ENCODE results near the gene LEPROT.

LEPROT gene

GRCh38 chr1:65434255-65434654, 13.8 kb downstream of the LEPROT start:
- no peaks in the 10 kb centered on the region for H3K79me2 ChIP-seq
- H3K36me3 ChIP-seq (ENCODE audit: control insufficient read depth, insufficient read depth, low read length) = no peaks in the 10 kb centered on the region
- TF ChIP-seq CTCF (IDR thresholded peaks at IDR 0.05) = no peak
- no peak overlapping the region for H3K4me3 ChIP-seq (ENCODE audit: low read depth, low read length)
- H3K27ac ChIP-seq = peak overlapping the region; percentile 63
- H3K9me3 ChIP-seq (ENCODE audit: control insufficient read depth, low read length) = no peaks in the 10 kb centered on the region
- H3K9ac ChIP-seq = no peak overlapping the region
- H2AFZ ChIP-seq = no peak overlapping the region
- H3K4me2 ChIP-seq (ENCODE audit: low read length) = no peak overlapping the region
- no peaks in the 10 kb centered on the region for H3K27me3 ChIP-seq (ENCODE audit: control insufficient read depth, insufficient read depth, low read length)
- peaks cover 15% of the 10 kb centered on the region for H3K4me1 ChIP-seq

- Histone ChIP-seq H3K9ac (no peak overlapping the region), H2AFZ (no peak overlapping the region), H3K9me3 (ENCODE audit: control insufficient read depth, low read length) (no peaks in the 10 kb centered on the region), H3K27ac (peak overlapping the region; percentile 63), H3K27me3 (ENCODE audit: control insufficient read depth, insufficient read depth, low read length) (no peaks in the 10 kb centered on the region), H3K4me3 (ENCODE audit: low read depth, low read length) (no peak overlapping the region), H3K4me2 (ENCODE audit: low read length) (no peak overlapping the region), H3K36me3 (ENCODE audit: control insufficient read depth, insufficient read depth, low read length) (no peaks in the 10 kb centered on the region), H3K4me1 (peaks cover 15% of the 10 kb centered on the region), H3K79me2 (no peaks in the 10 kb centered on the region)
- TF ChIP-seq CTCF (IDR thresholded peaks at IDR 0.05) = no peak
Observed at GRCh38 chr1:65434760-65435159, 14.3 kb downstream of the LEPROT start.

- H3K27ac ChIP-seq = no peak overlapping the region
- no peaks in the 10 kb centered on the region for H3K27me3 ChIP-seq (ENCODE audit: control insufficient read depth, insufficient read depth, low read length)
- no peaks in the 10 kb centered on the region for H3K36me3 ChIP-seq (ENCODE audit: control insufficient read depth, insufficient read depth, low read length)
- no peak overlapping the region for H3K9ac ChIP-seq
- H3K9me3 ChIP-seq (ENCODE audit: control insufficient read depth, low read length) = no peaks in the 10 kb centered on the region
- H3K79me2 ChIP-seq = no peaks in the 10 kb centered on the region
- H3K4me2 ChIP-seq (ENCODE audit: low read length) = no peak overlapping the region
- no peak overlapping the region for H2AFZ ChIP-seq
- no peak overlapping the region for H3K4me3 ChIP-seq (ENCODE audit: low read depth, low read length)
- peaks cover 15% of the 10 kb centered on the region for H3K4me1 ChIP-seq
- no peak for TF ChIP-seq CTCF (IDR thresholded peaks at IDR 0.05)
Observed at GRCh38 chr1:65435987-65436386, 15.5 kb downstream of the LEPROT start.

GRCh38 chr1:65437616-65438015, 17.1 kb downstream of the LEPROT start:
- H3K9me3 ChIP-seq (ENCODE audit: control insufficient read depth, low read length) = no peaks in the 10 kb centered on the region
- H3K27me3 ChIP-seq (ENCODE audit: control insufficient read depth, insufficient read depth, low read length) = no peaks in the 10 kb centered on the region
- no peak overlapping the region for H2AFZ ChIP-seq
- H3K4me2 ChIP-seq (ENCODE audit: low read length) = no peak overlapping the region
- no peak overlapping the region for H3K9ac ChIP-seq
- no peaks in the 10 kb centered on the region for H3K79me2 ChIP-seq
- no peaks in the 10 kb centered on the region for H3K36me3 ChIP-seq (ENCODE audit: control insufficient read depth, insufficient read depth, low read length)
- no peak overlapping the region for H3K27ac ChIP-seq
- no peak overlapping the region for H3K4me3 ChIP-seq (ENCODE audit: low read depth, low read length)
- TF ChIP-seq CTCF (IDR thresholded peaks at IDR 0.05) = no peak
- H3K4me1 ChIP-seq = peaks cover 11% of the 10 kb centered on the region

GRCh38 chr1:65440322-65440900, 19.9 kb downstream of the LEPROT start:
- Histone ChIP-seq H3K9ac (no peak overlapping the region), H3K27ac (no peak overlapping the region), H3K27me3 (ENCODE audit: control insufficient read depth, insufficient read depth, low read length) (no peaks in the 10 kb centered on the region), H3K36me3 (ENCODE audit: control insufficient read depth, insufficient read depth, low read length) (no peaks in the 10 kb centered on the region), H3K9me3 (ENCODE audit: control insufficient read depth, low read length) (no peaks in the 10 kb centered on the region), H3K4me3 (ENCODE audit: low read depth, low read length) (no peak overlapping the region), H3K4me1 (peaks cover 2% of the 10 kb centered on the region), H3K79me2 (no peaks in the 10 kb centered on the region), H3K4me2 (ENCODE audit: low read length) (no peak overlapping the region), H2AFZ (no peak overlapping the region)
- TF ChIP-seq CTCF (IDR thresholded peaks at IDR 0.05) = no peak
